Measurements from ENCODE around the gene MYL7. TPM values are rescaled to one million over a fixed set of nuclear protein-coding genes. Genes with fewer than 3 reads are reported as not detected.
"Not testable (repeated sequence)": the region's sequence is repeated elsewhere in the genome, so short reads cannot be mapped to it uniquely, and the experiment has no call there.

The MYL7 gene
- total RNA-seq, 1 donor from 2014 or later, result not detected

GRCh38 chr7:44173911-44174693 is 33.0 kb upstream of the MYL7 start:
- no peak for DNase-seq (ENCODE audit: low read depth)
- FAIRE-seq, result no peak
- no peaks in the 10 kb centered on the region for H3K36me3 ChIP-seq (ENCODE audit: control insufficient read depth, insufficient read depth, low read length)
- H3K4me3 ChIP-seq (ENCODE audit: low read depth, low read length), result no peak overlapping the region
- TF ChIP-seq CTCF (IDR thresholded peaks at IDR 0.05; ENCODE audit: insufficient read depth, low read length, severe bottlenecking), result no peak
- peaks cover 2% of the 10 kb centered on the region for H3K27me3 ChIP-seq (ENCODE audit: control insufficient read depth, insufficient read depth, low read length)

- no peak overlapping the region for H3K4me3 ChIP-seq (ENCODE audit: low read depth, low read length)
- DNase-seq (ENCODE audit: low read depth) (peak; percentile 34), FAIRE-seq (peak; percentile 55)
- peaks cover 2% of the 10 kb centered on the region for H3K27me3 ChIP-seq (ENCODE audit: control insufficient read depth, insufficient read depth, low read length)
- TF ChIP-seq CTCF (IDR thresholded peaks at IDR 0.05; ENCODE audit: insufficient read depth, low read length, severe bottlenecking), result no peak
- no peaks in the 10 kb centered on the region for H3K36me3 ChIP-seq (ENCODE audit: control insufficient read depth, insufficient read depth, low read length)
Measured at GRCh38 chr7:44172803-44173424, 31.8 kb upstream of the MYL7 start.

GRCh38 chr7:44172352-44172751 is 31.2 kb upstream of the MYL7 start:
- no peak overlapping the region for H3K4me3 ChIP-seq (ENCODE audit: low read depth, low read length)
- H3K36me3 ChIP-seq (ENCODE audit: control insufficient read depth, insufficient read depth, low read length), result no peaks in the 10 kb centered on the region
- TF ChIP-seq CTCF (IDR thresholded peaks at IDR 0.05; ENCODE audit: insufficient read depth, low read length, severe bottlenecking), result no peak
- DNase-seq (ENCODE audit: low read depth), result no peak
- H3K27me3 ChIP-seq (ENCODE audit: control insufficient read depth, insufficient read depth, low read length), result peaks cover 2% of the 10 kb centered on the region
- FAIRE-seq, result no peak

DNA sequence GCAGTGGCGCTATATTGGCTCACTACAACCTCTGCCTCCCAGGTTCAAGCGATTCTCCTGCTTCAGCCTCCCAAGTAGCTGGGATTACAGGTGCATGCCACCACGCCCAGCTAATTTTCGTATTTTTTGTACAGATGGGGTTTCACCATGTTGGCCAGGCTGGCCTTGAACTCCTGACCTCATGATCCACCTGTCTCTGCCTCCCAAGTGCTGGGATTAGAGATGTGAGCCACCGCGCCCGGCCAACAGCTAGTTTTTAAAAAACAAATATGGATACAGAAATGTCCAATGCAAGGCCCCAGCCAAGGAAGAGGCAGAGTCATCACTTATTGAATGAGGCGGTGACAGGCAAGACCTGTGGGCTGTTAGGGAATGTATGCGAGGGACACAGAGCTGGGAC is 30.8 kb upstream of the MYL7 start:
- not testable (repeated sequence) for FAIRE-seq; H3K27me3 ChIP-seq (ENCODE audit: control insufficient read depth, insufficient read depth, low read length); H3K4me3 ChIP-seq (ENCODE audit: low read depth, low read length); DNase-seq (ENCODE audit: low read depth); H3K36me3 ChIP-seq (ENCODE audit: control insufficient read depth, insufficient read depth, low read length)

- Histone ChIP-seq H3K36me3 (ENCODE audit: control insufficient read depth, insufficient read depth, low read length) (no peaks in the 10 kb centered on the region), H3K27me3 (ENCODE audit: control insufficient read depth, insufficient read depth, low read length) (no peaks in the 10 kb centered on the region), H3K4me3 (ENCODE audit: low read depth, low read length) (no peak overlapping the region)
- FAIRE-seq (no peak), DNase-seq (ENCODE audit: low read depth) (no peak)
- TF ChIP-seq CTCF (IDR thresholded peaks at IDR 0.05; ENCODE audit: insufficient read depth, low read length, severe bottlenecking), result no peak
Measured at GRCh38 chr7:44167920-44168319, 26.8 kb upstream of the MYL7 start.

GRCh38 chr7:44163591-44163990 is 22.5 kb upstream of the MYL7 start:
- peak; percentile 76 for DNase-seq (ENCODE audit: low read depth)
- TF ChIP-seq CTCF (IDR thresholded peaks at IDR 0.05; ENCODE audit: insufficient read depth, low read length, severe bottlenecking), result no peak
- FAIRE-seq, result peak; percentile 79
- H3K27me3 ChIP-seq (ENCODE audit: control insufficient read depth, insufficient read depth, low read length), result no peaks in the 10 kb centered on the region
- no peaks in the 10 kb centered on the region for H3K36me3 ChIP-seq (ENCODE audit: control insufficient read depth, insufficient read depth, low read length)
- no peak overlapping the region for H3K4me3 ChIP-seq (ENCODE audit: low read depth, low read length)
